Measurements from ENCODE around the gene SPAG16.
"Not testable (repeated sequence)": the region's sequence is repeated elsewhere in the genome, so short reads cannot be mapped to it uniquely, and the experiment has no call there.

SPAG16 gene

DNA sequence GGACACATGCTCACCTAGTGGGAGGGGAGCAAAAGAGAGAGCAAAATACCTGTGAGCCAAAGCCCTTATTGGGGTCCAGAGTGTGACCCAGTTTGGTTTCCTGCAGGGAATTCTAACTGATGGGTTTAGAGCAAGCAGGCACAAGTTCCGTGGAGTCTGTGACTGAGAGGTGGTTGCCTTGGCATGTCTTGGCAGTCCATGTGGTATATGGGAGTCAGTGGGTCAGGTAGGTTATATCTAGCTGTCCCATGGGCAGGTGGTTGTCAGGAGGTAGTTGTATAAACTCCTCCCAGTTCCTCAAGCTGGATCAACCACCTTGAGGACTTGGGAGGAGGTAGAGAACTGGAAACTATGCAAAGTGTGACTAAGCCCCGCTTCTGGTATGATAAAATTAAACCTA lies 673.8 kb downstream of the SPAG16 start:
- H3K4me3 ChIP-seq (ENCODE audit: low read length): no peak overlapping the region
- no peaks in the 10 kb centered on the region for H3K36me3 ChIP-seq (ENCODE audit: control insufficient read depth, insufficient read depth, low read length, severe bottlenecking)
- no peaks in the 10 kb centered on the region for H3K4me1 ChIP-seq (ENCODE audit: control insufficient read depth, insufficient read depth, low read length)
- H3K9ac ChIP-seq (ENCODE audit: low read length): no peak overlapping the region
- no peaks in the 10 kb centered on the region for H3K27me3 ChIP-seq (replicated peaks; ENCODE audit: control insufficient read depth, insufficient read depth, low read length)
- no peaks in the 10 kb centered on the region for H3K9me3 ChIP-seq (ENCODE audit: control insufficient read depth, low read length)
- no peak for DNase-seq (ENCODE audit: low read depth)

DNA sequence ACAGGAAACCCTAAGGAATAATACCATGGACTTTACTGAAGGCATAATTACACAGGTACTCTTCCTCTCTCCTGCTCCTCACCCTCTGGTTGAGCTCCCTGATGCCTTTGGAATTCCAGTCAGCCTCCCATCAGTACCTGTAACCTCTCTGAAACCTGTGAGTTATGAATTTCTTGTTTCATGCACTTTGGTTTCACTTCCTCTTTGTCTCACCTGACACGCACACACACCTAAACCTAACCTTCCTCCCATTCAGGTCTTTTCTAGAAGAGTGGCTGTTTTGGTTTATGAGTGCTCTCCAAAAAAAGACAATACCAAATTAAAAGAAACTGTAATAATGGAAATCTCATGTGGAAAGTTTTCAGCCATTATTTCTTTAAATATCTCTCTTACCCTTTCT lies 675.3 kb downstream of the SPAG16 start:
- H3K9ac ChIP-seq (ENCODE audit: low read length): no peak overlapping the region

DNA sequence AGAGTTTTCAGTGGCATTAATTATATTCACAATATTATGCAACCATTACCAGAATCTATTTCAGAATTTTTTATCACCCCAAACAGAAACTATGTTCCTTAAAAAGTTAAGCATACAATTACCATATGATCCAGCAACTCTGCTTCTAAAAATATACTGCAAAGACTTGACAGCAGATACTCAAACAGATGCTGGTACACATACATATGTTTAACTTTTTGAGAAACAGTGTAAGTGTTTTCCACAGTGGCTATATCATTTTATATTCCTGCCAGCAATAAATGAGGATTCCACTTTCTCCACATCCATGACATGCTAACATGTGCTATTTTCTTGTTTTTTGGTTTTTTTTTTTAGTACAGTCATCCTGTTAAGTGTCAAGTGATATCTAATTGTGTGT lies 687.3 kb downstream of the SPAG16 start:
- H3K27me3 ChIP-seq (replicated peaks; ENCODE audit: control insufficient read depth, insufficient read depth, low read length): no peaks in the 10 kb centered on the region
- H3K36me3 ChIP-seq (ENCODE audit: control insufficient read depth, insufficient read depth, low read length, severe bottlenecking): no peaks in the 10 kb centered on the region
- no peak overlapping the region for H3K4me3 ChIP-seq (ENCODE audit: low read length)
- no peak for DNase-seq (ENCODE audit: low read depth)
- no peaks in the 10 kb centered on the region for H3K9me3 ChIP-seq (ENCODE audit: control insufficient read depth, low read length)
- H3K9ac ChIP-seq (ENCODE audit: low read length): no peak overlapping the region
- no peaks in the 10 kb centered on the region for H3K4me1 ChIP-seq (ENCODE audit: control insufficient read depth, insufficient read depth, low read length)

More for the DNA sequence above, 675.3 kb downstream of the SPAG16 start:
- Histone ChIP-seq H3K4me3 (ENCODE audit: low read length) (no peak overlapping the region), H3K36me3 (ENCODE audit: control insufficient read depth, insufficient read depth, low read length, severe bottlenecking) (no peaks in the 10 kb centered on the region), H3K27me3 (replicated peaks; ENCODE audit: control insufficient read depth, insufficient read depth, low read length) (no peaks in the 10 kb centered on the region), H3K4me1 (ENCODE audit: control insufficient read depth, insufficient read depth, low read length) (no peaks in the 10 kb centered on the region), H3K9me3 (ENCODE audit: control insufficient read depth, low read length) (peaks cover 4% of the 10 kb centered on the region)
- no peak for DNase-seq (ENCODE audit: low read depth)

DNA sequence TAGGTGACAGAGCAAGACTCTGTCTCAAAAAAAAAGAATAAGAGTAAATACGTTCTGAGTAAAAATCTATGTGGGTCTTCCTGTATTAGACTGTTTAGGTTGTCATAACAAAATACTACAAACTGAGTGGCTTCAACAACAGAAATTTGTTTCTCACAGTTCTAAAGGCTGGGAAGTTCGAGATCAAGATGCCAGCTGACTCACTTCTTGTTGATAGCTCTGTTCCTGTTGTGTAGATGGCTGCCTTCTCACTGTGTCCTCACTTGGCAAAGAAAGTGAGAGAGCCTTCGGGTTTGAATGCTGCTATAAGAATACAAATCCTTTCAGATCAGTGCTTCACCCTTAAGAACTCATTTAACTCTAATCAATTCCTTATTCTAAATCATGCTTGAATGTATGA lies 696.6 kb downstream of the SPAG16 start:
- Histone ChIP-seq H3K4me1 (ENCODE audit: control insufficient read depth, insufficient read depth, low read length) (no peaks in the 10 kb centered on the region), H3K27me3 (replicated peaks; ENCODE audit: control insufficient read depth, insufficient read depth, low read length) (no peaks in the 10 kb centered on the region), H3K36me3 (ENCODE audit: control insufficient read depth, insufficient read depth, low read length, severe bottlenecking) (no peaks in the 10 kb centered on the region), H3K9me3 (ENCODE audit: control insufficient read depth, low read length) (no peaks in the 10 kb centered on the region), H3K4me3 (ENCODE audit: low read length) (no peak overlapping the region), H3K9ac (ENCODE audit: low read length) (no peak overlapping the region)
- no peak for DNase-seq (ENCODE audit: low read depth)

DNA sequence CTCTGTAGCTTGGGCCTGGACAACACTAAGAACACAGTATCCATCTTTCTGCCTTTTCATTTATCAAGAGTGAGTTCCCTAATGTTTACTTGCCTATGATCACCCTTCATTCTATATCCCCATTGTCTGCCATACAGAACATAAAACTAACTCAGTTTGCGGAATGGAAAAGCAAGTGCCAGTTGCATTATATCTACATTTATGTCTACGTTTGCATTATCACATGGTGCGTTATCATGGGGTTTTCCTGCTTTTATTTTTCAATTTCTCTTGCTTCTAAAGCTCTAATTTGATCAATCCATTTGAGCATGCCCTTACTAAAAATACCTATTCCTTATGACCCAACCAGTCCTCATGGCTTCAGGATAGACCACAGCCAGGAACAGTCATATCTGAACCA lies 704.9 kb downstream of the SPAG16 start:
- no peaks in the 10 kb centered on the region for H3K9me3 ChIP-seq (ENCODE audit: control insufficient read depth, low read length)
- H3K4me1 ChIP-seq (ENCODE audit: control insufficient read depth, insufficient read depth, low read length): no peaks in the 10 kb centered on the region
- H3K9ac ChIP-seq (ENCODE audit: low read length): no peak overlapping the region
- H3K4me3 ChIP-seq (ENCODE audit: low read length): no peak overlapping the region
- no peaks in the 10 kb centered on the region for H3K36me3 ChIP-seq (ENCODE audit: control insufficient read depth, insufficient read depth, low read length, severe bottlenecking)
- H3K27me3 ChIP-seq (replicated peaks; ENCODE audit: control insufficient read depth, insufficient read depth, low read length): no peaks in the 10 kb centered on the region
- DNase-seq (ENCODE audit: low read depth): no peak

DNA sequence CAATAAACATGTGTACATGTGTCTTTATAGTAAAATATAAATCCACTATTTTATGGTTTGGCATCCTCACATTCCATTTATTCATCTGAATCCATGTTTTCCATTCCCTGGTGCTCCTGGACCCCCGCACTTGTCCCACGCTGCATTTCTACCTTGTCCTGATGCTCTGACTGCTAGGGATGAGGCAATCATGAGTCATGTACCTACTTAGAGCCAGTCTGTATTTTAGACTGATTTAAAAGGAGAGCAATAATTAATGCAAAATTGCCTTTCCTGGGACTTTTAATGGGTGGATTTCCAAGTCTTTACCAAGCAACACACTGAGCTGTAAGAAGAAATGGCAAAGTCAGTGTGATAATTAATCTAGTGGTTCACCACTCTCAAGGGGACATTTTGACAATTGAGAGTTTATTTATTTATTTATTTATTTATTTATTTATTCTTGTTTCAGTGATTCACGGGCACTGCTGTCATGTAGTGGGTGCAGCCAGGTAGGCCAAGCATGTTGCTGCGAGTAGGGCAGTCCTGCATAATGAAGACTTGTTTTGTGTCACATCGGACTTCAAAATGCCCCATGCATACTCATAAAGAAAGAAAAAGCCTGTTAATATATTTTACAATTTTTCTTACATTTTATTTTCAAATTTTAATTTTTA lies 707.3 kb downstream of the SPAG16 start:
- peaks cover 7% of the 10 kb centered on the region for H3K4me1 ChIP-seq (ENCODE audit: control insufficient read depth, insufficient read depth, low read length)
- H3K9ac ChIP-seq (ENCODE audit: low read length): no peak overlapping the region
- no peaks in the 10 kb centered on the region for H3K9me3 ChIP-seq (ENCODE audit: control insufficient read depth, low read length)
- H3K36me3 ChIP-seq (ENCODE audit: control insufficient read depth, insufficient read depth, low read length, severe bottlenecking): no peaks in the 10 kb centered on the region
- peak; percentile 6 for DNase-seq (ENCODE audit: low read depth)
- no peak overlapping the region for H3K4me3 ChIP-seq (ENCODE audit: low read length)
- H3K27me3 ChIP-seq (replicated peaks; ENCODE audit: control insufficient read depth, insufficient read depth, low read length): no peaks in the 10 kb centered on the region

DNA sequence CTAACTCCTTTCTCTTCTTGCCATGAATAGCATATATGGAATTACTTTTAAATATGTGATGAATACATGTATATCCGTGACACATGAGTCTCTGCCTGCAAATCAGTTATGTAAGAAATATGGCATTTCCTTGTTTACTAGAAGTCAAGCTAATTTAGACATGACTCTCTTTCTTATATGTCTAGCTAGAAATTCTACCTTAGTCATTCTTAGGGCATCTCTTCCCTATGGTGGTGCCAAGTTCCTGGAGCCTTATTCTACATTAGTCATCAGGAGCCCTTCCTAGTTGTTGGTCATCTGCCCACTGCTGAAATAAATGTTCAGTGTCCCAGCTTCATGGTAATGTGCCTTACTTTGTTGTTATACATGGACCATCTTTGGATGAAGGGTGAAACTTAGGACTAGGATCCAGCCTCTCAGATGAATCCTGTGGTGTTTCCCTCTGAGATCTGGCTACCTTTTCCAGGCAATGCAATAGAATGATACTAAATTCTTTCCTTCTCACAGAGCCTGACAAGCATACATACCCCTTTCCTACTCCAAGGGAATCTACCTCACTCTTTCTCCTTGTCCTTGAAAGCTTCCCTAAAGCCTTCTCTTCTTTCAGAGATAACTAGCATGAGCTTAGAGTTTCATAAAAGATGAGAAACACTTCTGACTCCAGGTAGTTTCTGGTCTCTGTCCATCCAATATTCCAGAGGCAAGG lies 711.3 kb downstream of the SPAG16 start:
- peak; percentile 85 for DNase-seq (ENCODE audit: low read depth)
- H3K4me1 ChIP-seq (ENCODE audit: control insufficient read depth, insufficient read depth, low read length): peaks cover 7% of the 10 kb centered on the region
- H3K9ac ChIP-seq (ENCODE audit: low read length): no peak overlapping the region
- no peaks in the 10 kb centered on the region for H3K36me3 ChIP-seq (ENCODE audit: control insufficient read depth, insufficient read depth, low read length, severe bottlenecking)
- H3K9me3 ChIP-seq (ENCODE audit: control insufficient read depth, low read length): no peaks in the 10 kb centered on the region
- no peaks in the 10 kb centered on the region for H3K27me3 ChIP-seq (replicated peaks; ENCODE audit: control insufficient read depth, insufficient read depth, low read length)
- H3K4me3 ChIP-seq (ENCODE audit: low read length): no peak overlapping the region

DNA sequence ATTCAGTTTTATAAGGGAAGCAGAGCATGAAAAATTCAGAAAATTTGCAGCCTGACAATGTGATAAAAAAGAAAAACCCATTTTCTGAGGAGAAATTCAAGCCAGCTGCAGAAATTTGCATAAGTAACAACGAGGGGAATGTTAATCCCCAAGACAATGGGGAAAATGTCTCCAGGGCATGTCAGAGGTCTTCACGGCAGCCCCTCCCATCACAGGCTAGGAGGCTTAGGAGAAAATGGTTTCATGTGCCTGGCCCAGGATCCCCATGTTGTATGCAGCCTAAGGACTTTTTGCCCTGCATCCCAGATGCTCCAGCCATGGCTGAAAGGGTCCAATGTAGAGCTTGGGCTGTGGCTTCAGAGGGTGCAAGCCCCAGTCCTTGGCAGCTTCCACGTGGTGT lies 714.7 kb downstream of the SPAG16 start:
- DNase-seq (ENCODE audit: low read depth); H3K27me3 ChIP-seq (replicated peaks; ENCODE audit: control insufficient read depth, insufficient read depth, low read length); H3K36me3 ChIP-seq (ENCODE audit: control insufficient read depth, insufficient read depth, low read length, severe bottlenecking); H3K4me1 ChIP-seq (ENCODE audit: control insufficient read depth, insufficient read depth, low read length); H3K9me3 ChIP-seq (ENCODE audit: control insufficient read depth, low read length); H3K9ac ChIP-seq (ENCODE audit: low read length); H3K4me3 ChIP-seq (ENCODE audit: low read length): not testable (repeated sequence)

DNA sequence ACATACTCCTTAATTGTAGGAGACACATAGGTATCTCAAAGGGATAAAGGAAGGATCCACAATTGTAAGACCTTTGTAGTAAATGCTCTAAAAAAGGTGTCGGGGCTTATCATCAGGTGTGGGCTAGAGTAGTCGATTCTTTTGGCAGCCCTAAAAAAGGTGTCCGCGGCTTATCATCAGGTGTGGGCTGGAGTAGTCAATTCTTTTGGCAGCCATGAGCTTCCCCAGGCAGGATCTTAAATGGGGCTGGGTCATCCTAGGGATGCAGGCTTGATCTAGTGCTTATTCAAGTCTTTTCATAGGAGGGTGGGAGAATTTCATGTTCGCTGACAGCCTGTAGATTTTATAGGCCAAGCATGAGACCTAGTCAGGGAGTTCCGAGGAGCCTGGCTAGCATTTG lies 720.2 kb downstream of the SPAG16 start:
- no peak for DNase-seq (ENCODE audit: low read depth)
- H3K36me3 ChIP-seq (ENCODE audit: control insufficient read depth, insufficient read depth, low read length, severe bottlenecking): no peaks in the 10 kb centered on the region
- no peak overlapping the region for H3K9ac ChIP-seq (ENCODE audit: low read length)
- H3K9me3 ChIP-seq (ENCODE audit: control insufficient read depth, low read length): peaks cover 8% of the 10 kb centered on the region
- no peak overlapping the region for H3K4me3 ChIP-seq (ENCODE audit: low read length)
- no peaks in the 10 kb centered on the region for H3K4me1 ChIP-seq (ENCODE audit: control insufficient read depth, insufficient read depth, low read length)
- H3K27me3 ChIP-seq (replicated peaks; ENCODE audit: control insufficient read depth, insufficient read depth, low read length): no peaks in the 10 kb centered on the region

DNA sequence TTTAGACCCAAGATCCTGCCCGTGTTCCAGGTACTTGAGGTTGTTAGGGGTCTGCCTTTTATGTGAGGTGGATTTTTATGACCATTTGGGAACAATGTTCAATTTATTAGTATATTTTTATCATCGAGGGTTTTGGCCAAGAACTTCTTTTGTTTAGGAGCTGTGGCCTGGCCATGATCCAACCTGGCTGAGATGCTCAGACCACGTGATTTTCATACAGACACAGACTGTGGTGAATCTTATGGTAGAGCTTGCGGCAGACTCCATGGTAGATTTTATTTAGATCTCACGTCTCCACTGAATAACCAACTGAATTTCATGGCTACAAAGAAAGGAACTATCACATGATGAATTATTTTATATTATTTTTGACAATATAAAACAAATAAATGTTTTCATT lies 721.1 kb downstream of the SPAG16 start:
- Histone ChIP-seq H3K9me3 (ENCODE audit: control insufficient read depth, low read length) (peaks cover 8% of the 10 kb centered on the region), H3K36me3 (ENCODE audit: control insufficient read depth, insufficient read depth, low read length, severe bottlenecking) (no peaks in the 10 kb centered on the region), H3K9ac (ENCODE audit: low read length) (no peak overlapping the region), H3K4me3 (ENCODE audit: low read length) (no peak overlapping the region), H3K27me3 (replicated peaks; ENCODE audit: control insufficient read depth, insufficient read depth, low read length) (no peaks in the 10 kb centered on the region), H3K4me1 (ENCODE audit: control insufficient read depth, insufficient read depth, low read length) (no peaks in the 10 kb centered on the region)
- DNase-seq (ENCODE audit: low read depth): no peak

DNA sequence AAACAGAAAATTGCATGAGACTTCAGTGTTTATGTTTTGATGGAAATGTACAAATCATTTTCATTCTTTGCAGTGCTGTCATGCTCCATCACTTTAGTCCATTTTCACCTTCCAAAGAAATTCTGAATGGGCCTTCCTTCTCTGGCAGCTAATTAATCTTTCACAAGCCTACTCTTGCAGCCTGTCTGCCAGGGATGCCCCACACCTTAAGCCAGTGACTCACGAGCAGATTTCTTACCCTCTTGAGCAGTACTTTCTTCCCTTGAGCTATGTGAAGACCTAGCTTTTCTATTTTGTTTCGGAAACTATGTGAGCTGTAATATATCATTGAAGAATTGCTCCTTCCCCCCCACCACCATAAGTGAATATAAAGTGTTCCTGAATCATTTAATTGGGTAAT lies 722.3 kb downstream of the SPAG16 start:
- no peaks in the 10 kb centered on the region for H3K27me3 ChIP-seq (replicated peaks; ENCODE audit: control insufficient read depth, insufficient read depth, low read length)
- DNase-seq (ENCODE audit: low read depth): peak; percentile 2
- no peaks in the 10 kb centered on the region for H3K4me1 ChIP-seq (ENCODE audit: control insufficient read depth, insufficient read depth, low read length)
- H3K4me3 ChIP-seq (ENCODE audit: low read length): no peak overlapping the region
- H3K9me3 ChIP-seq (ENCODE audit: control insufficient read depth, low read length): peaks cover 8% of the 10 kb centered on the region
- H3K36me3 ChIP-seq (ENCODE audit: control insufficient read depth, insufficient read depth, low read length, severe bottlenecking): no peaks in the 10 kb centered on the region
- no peak overlapping the region for H3K9ac ChIP-seq (ENCODE audit: low read length)

DNA sequence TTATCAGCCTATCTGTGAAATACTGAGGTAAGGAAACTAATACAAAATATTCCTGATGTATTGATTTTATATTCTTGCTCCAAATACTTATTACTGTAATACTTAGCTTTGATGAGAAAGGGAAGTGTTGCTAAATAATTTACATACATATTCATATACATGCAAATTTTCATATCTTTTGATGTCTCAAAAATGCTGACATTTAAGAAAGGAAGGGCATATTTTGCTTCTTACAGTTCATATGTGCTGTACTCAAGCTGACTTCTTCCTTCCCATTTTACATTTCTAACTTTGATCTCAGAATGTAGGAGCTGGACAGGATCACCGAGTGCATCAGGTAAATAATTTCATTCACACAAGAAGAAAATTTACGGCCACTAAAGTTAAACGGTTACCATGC lies 727.4 kb downstream of the SPAG16 start:
- Histone ChIP-seq H3K4me3 (ENCODE audit: low read length) (no peak overlapping the region), H3K9me3 (ENCODE audit: control insufficient read depth, low read length) (peaks cover 8% of the 10 kb centered on the region), H3K27me3 (replicated peaks; ENCODE audit: control insufficient read depth, insufficient read depth, low read length) (no peaks in the 10 kb centered on the region), H3K36me3 (ENCODE audit: control insufficient read depth, insufficient read depth, low read length, severe bottlenecking) (no peaks in the 10 kb centered on the region), H3K9ac (ENCODE audit: low read length) (no peak overlapping the region), H3K4me1 (ENCODE audit: control insufficient read depth, insufficient read depth, low read length) (no peaks in the 10 kb centered on the region)
- no peak for DNase-seq (ENCODE audit: low read depth)

All from adipocyte (in vitro differentiated cells).